LHCN-M2 (cell line): ENCODE results near the gene NSUN4. TPM values are rescaled to one million over a fixed set of nuclear protein-coding genes. Genes with fewer than 3 reads are reported as not detected.

Experiments used
- DNase-seq: peaks from one replicate; pipeline ENCODE4 v3.0.0-alpha.2; 2012; ENCODE audit warnings: low read depth
- total RNA-seq: library from RNA; depleted of rRNA; stranded (reverse); fragments of >200 nt; gene quantifications from 2 replicates; pipeline ENCODE4 v1.2.3, GENCODE V29; 2014; rRNA removed

NSUN4 gene
- total RNA-seq, 1 experiment from 2014 or later, result 14.3 TPM

DNA sequence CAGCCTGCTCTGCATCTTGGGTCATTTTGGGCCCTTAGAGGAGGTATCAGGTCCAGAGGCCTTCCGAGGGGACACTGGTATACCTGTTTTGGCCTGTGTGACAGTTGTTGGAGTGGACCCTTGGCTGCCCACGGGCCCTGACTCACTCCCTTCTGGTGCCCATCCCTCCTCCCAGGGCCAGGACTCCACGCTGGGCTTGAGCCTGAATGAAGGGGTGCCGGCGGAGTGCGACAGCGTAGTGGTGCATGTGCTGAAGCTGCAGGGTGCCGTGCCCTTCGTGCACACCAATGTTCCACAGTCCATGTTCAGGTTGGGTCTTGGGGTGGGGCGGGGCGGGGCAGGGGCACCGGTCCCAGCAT lies 64.6 kb downstream of the NSUN4 start:
- no peak for DNase-seq

DNA sequence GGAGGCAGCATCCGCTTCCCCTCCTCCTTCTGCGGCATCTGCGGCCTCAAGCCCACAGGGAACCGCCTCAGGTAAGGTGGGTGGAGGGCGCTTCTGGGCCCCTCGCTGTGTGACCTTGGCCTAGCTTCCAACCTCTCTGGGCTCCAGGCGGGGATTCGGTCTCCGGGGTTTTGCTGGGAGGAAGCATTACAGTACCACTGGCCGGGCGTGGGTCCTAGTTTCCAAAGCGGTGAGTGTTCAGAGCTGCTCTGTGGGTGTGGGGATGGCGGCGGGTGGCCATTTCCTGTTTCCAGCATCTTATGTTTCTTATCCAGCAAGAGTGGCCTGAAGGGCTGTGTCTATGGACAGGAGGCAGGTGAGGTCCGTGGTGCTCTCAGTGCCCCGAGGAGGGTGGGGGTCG lies 65.1 kb downstream of the NSUN4 start:
- DNase-seq, result no peak

DNA sequence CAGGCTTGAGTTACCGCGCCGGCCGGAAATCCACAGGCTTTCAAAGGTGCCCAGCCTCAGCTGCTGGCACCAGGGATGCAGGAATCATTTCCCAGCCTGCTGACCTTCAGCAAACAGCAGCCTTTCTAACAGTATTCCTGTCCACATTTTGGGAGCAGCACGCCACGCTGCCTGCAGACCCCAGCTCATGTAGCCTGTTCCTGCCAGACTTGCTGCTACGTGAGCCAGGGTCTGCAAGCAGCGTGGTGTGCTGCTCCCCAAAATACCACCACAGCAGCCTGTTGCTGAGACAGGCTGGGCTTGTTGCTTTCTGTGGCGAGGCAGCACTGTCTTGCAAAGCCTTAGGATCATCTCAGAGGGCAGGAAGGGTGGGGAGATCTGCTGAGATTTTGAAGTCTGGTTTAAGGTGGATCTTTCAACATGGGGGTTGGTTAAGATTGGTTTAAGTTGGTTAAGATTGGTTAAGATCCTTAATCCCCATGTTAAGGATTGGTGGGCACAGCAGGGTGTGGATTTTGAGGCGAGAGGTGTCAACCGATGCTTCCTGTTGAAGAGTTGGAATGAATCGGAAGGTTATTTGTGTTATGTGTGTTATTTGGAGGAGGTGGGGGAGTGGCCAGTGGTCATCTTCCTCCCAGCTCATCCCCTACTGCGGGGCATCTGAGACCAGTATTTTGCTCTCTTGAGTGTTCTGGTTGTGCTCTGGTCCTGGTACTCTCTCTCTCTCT lies 66.4 kb downstream of the NSUN4 start:
- DNase-seq, result no peak

DNA sequence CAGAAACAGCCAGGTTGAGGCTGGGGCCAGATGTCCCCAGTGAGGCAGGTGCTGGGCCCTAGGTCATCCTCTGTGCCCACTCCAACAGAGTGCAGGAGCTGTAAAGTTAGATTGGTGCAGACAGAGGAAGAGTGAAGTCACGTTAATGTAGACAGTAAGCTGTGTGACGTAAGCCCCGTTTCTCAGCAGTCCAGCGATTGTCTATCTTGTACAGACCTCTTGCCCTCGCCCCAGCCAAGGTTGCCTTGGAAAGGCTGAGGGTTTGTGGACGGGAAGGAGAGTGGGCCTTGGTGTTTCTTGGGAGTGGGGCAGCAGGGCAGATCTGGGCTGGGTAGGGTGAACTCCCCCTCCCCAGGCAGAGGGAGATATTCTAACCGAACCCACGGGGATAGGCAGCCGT lies 67.0 kb downstream of the NSUN4 start:
- no peak for DNase-seq

DNA sequence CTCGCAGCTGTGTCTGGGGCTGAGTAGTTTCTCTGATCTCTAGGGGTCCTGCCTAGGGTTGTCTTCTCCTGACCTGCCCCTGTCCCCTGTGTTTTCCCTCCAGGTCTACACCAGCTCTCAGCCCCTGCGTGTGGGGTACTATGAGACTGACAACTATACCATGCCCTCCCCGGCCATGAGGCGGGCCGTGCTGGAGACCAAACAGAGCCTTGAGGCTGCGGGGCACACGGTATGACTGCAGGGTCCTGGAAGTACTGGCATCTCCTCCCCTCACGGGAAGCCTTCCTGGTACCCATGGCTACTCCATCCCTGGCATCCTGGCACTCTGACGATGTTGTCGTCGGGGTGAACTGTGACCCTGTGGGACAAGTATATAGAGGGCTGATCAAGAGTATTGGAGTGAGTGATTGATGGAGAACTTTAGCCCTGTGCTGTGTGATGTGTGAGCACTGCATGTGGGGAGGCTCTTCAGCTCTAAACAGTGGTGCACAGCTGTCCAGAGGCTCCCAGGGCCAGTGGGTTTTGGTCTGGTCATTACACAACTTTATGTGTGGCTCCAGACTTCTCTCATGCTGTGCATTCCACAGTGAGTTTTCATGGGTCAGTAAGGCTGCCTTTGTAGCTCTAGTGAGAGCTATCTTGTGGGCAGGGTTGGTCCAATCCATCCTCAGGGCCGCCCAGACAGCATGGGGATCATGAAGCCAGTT lies 67.9 kb downstream of the NSUN4 start:
- DNase-seq, result peak; percentile 35

DNA sequence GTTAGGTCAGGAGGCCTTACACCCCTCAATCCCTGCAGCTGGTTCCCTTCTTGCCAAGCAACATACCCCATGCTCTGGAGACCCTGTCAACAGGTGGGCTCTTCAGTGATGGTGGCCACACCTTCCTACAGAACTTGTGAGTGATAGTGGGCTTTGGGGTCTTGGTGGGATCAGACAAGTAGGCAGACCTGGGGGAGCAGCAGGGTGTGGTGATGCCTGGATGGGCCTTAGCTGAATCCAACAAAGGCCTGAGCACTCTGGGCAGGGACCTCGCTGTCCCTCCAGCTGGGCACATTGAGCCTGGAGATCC lies 68.4 kb downstream of the NSUN4 start:
- DNase-seq, result no peak

DNA sequence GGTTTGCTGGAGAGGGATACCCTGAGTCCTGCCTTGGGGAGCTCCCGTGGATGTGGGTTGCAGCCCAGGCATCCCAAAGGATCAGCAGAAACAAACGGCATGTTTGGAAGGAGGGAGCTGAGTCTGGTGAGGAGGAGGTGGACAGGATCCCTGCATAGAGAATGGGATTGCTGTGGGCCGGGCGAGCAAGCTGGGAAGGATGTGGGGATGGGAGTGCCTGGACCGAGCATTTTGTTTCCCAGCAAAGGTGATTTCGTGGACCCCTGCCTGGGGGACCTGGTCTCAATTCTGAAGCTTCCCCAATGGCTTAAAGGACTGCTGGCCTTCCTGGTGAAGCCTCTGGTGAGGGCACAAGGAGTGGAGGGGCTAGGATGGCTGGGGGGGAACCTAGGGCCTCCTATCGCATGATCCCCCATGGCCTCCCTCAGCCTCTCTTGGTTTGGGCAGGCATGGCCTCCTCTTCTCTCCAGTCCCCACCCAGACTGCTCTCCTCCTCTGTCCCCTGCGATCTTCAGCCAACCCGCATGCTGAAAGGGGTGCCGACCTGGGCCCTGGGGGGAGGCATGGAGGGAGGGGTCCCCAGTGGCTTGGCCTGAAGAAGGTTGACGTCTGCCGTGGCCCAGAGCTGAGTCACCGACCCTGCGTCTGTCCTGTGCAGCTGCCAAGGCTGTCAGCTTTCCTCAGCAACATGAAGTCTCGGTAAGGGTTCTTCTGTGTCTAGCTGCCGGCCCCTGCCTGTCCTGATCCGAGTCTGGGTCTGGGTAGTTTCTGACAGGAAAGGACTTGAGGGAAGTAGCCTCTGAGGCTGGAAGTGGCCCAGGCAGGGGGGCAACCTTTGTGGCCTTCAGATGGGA lies 69.8 kb downstream of the NSUN4 start:
- DNase-seq, result peak; percentile 18

DNA sequence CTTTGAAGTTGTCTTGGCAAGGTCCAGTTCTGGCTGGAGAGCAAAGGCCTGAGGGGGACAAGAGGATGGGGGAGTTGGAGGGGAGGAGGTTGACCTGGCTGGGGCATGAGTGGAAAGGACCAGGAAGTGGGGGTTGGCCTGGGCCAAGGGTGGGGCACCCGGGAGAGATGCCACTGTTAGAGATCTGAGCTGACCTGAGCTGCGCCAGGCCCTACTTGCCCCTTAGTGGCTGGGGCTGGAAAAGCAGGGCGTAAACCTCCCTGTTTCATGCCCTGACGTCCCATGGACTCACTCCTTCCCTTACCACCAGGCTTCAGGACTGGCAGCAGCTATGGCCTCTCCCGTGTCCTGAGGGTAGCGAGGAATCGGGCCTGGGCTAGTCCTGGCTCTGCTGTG lies 70.4 kb downstream of the NSUN4 start:
- no peak for DNase-seq

Other genes with a start within 250 kb of the NSUN4 start
- gene PIK3R3, start 208.2 kb upstream of the NSUN4 start, total RNA-seq, result 13.4 and 19.2 TPM in 2 replicates
- 2.6 and 2.7 TPM in 2 replicates for gene TSPAN1, start 165.7 kb upstream of the NSUN4 start, total RNA-seq
- gene P3R3URF, start 164.3 kb upstream of the NSUN4 start, total RNA-seq, result not detected in 2 replicates
- gene POMGNT1, start 142.4 kb upstream of the NSUN4 start, total RNA-seq, result 136 and 149 TPM in 2 replicates
- gene LURAP1, start 137.5 kb upstream of the NSUN4 start, total RNA-seq, result 1.3 and 2.4 TPM in 2 replicates
- 14.7 and 16.6 TPM in 2 replicates for gene RAD54L, start 93.0 kb upstream of the NSUN4 start, total RNA-seq
- 106 and 107 TPM in 2 replicates for gene LRRC41, start 37.2 kb upstream of the NSUN4 start, total RNA-seq
- gene UQCRH, start 37.1 kb upstream of the NSUN4 start, total RNA-seq, result 428 and 432 TPM in 2 replicates
- gene FAAH, start 53.5 kb downstream of the NSUN4 start, total RNA-seq, result not detected in 2 replicates
- gene DMBX1, start 149.0 kb downstream of the NSUN4 start, total RNA-seq, result not detected in 2 replicates
- gene KNCN, start 210.8 kb downstream of the NSUN4 start, total RNA-seq, result not detected in 2 replicates